Omental fat pad (tissue), 4 donors: ENCODE measurements around the gene RAP2B. TPM values are rescaled to one million over a fixed set of nuclear protein-coding genes. Genes with fewer than 3 reads are reported as not detected.

Experiments used
- ATAC-seq: fragments of 150-250 bp; one replicate; pipeline ENCODE4 v1.9.1; 2016; ENCODE audit warnings: mild to moderate bottlenecking, moderate library complexity; ENCODE audit not compliant: low FRiP score
- DNase-seq: peaks from one replicate; pipeline ENCODE4 v3.0.0-alpha.2; 2019; ENCODE audit warnings: low spot score
- CTCF ChIP-seq, 3 donors: fragments of 450-650 bp; IDR thresholded peaks; one replicate each; pipeline ENCODE4 v1.5.1; 2016 to 2017; ENCODE audit warnings: antibody characterized with exemption in 3 of 3, mild to moderate bottlenecking in 3 of 3, moderate library complexity in 2 of 3
- total RNA-seq, 4 donors: library from RNA; depleted of rRNA; stranded (reverse); fragments of >200 nt; gene quantifications; one replicate each; pipeline ENCODE4 v1.1.0, GENCODE V29; 2016

RAP2B gene
- total RNA-seq, 4 donors from 2014 or later: 14.7 to 28.1 (median 20.8) TPM

GRCh38 chr3:153195349-153195879 lies 33.4 kb downstream of the RAP2B start:
- TF ChIP-seq CTCF (IDR thresholded peaks at IDR 0.05): no peak
- no peak for ATAC-seq
- DNase-seq: no peak

- ATAC-seq (peak; percentile 67), DNase-seq (peak; percentile 37)
Measured at GRCh38 chr3:153209596-153209995, 47.6 kb downstream of the RAP2B start.

GRCh38 chr3:153210146-153210545 lies 48.1 kb downstream of the RAP2B start:
- peak; percentile 14 for ATAC-seq
- DNase-seq: no peak
- no peak for TF ChIP-seq CTCF (IDR thresholded peaks at IDR 0.05)

More at GRCh38 chr3:153209596-153209995, 47.6 kb downstream of the RAP2B start:
- TF ChIP-seq CTCF (IDR thresholded peaks at IDR 0.05): no peak

GRCh38 chr3:153210660-153211059 lies 48.6 kb downstream of the RAP2B start:
- no peak for DNase-seq
- no peak for ATAC-seq
- TF ChIP-seq CTCF (IDR thresholded peaks at IDR 0.05): no peak

- DNase-seq: no peak
- ATAC-seq: no peak
- TF ChIP-seq CTCF (IDR thresholded peaks at IDR 0.05): no peak
Measured at GRCh38 chr3:153215497-153215896, 53.5 kb downstream of the RAP2B start.

- no peak for TF ChIP-seq CTCF (IDR thresholded peaks at IDR 0.05)
- ATAC-seq (no peak), DNase-seq (no peak)
Measured at GRCh38 chr3:153215966-153216365, 53.9 kb downstream of the RAP2B start.

GRCh38 chr3:153216928-153217327 lies 54.9 kb downstream of the RAP2B start:
- DNase-seq (no peak), ATAC-seq (no peak)
- no peak for TF ChIP-seq CTCF (IDR thresholded peaks at IDR 0.05)
